Measurements from ENCODE around the gene NHLH1.

Gene NHLH1

DNA sequence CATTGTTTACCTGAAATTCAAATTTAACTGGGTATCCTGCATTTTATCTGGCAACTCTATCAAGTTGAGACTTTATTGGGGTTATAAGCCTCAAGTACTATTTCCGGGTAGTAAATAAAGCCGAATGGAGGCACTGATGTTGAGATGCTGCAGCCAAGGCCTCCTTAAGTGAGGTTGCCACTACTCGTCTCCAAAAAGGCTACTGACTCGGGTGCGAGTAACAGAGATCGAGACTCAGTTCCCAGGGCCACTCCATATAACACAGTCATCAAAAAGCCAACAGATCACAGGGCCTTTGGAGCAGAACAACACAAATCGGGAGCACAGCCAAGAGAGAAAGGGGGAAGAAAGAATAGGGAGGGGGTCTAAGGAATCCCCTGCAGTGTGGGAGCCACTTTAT lies 24.3 kb upstream of the NHLH1 start:
- H3K9me3 ChIP-seq (ENCODE audit: control insufficient read depth, low read length), result no peaks in the 10 kb centered on the region
- H3K4me1 ChIP-seq (ENCODE audit: control insufficient read depth, insufficient read depth, low read length), result peaks cover 5% of the 10 kb centered on the region
- 2% methylated on average over 7 of the region's 7 CpGs for WGBS, 2 experiments
- peak overlapping the region; percentile 89 for H3K4me3 ChIP-seq (ENCODE audit: insufficient read depth, low read depth, low read length)
- peak overlapping the region; percentile 48 for H3K27ac ChIP-seq (ENCODE audit: insufficient read depth, low read depth, low read length, poor library complexity, severe bottlenecking)
- H3K27me3 ChIP-seq (ENCODE audit: control insufficient read depth, insufficient read depth, low read length, poor library complexity, severe bottlenecking), result no peaks in the 10 kb centered on the region
- H3K36me3 ChIP-seq (ENCODE audit: control insufficient read depth, insufficient read depth, low read length), result peaks cover 21% of the 10 kb centered on the region

GRCh38 chr1:160342953-160343869 lies 23.7 kb upstream of the NHLH1 start, which contains the start of the genes COPA and NCSTN:
Gene COPA, minus strand, starts transcription at chr1:160343250. Its CDS starts 80 bp downstream, at chr1:160343170.
Gene NCSTN, plus strand, starts transcription at chr1:160343383. Its CDS starts 14 bp downstream, at chr1:160343397.
- H3K36me3 ChIP-seq (ENCODE audit: control insufficient read depth, insufficient read depth, low read length), result peaks cover 26% of the 10 kb centered on the region
- WGBS, 2 experiments, result 0% methylated on average over 58 of the region's 58 CpGs
- H3K27ac ChIP-seq (ENCODE audit: insufficient read depth, low read depth, low read length, poor library complexity, severe bottlenecking), result peak within 1 kb of the TSS; percentile 48

GRCh38 chr1:160344241-160344640 lies 22.6 kb upstream of the NHLH1 start:
- Histone ChIP-seq H3K27me3 (ENCODE audit: control insufficient read depth, insufficient read depth, low read length, poor library complexity, severe bottlenecking) (no peaks in the 10 kb centered on the region), H3K36me3 (ENCODE audit: control insufficient read depth, insufficient read depth, low read length) (peaks cover 29% of the 10 kb centered on the region), H3K4me1 (ENCODE audit: control insufficient read depth, insufficient read depth, low read length) (peaks cover 5% of the 10 kb centered on the region), H3K9me3 (ENCODE audit: control insufficient read depth, low read length) (no peaks in the 10 kb centered on the region), H3K27ac (ENCODE audit: insufficient read depth, low read depth, low read length, poor library complexity, severe bottlenecking) (no peak overlapping the region), H3K4me3 (ENCODE audit: insufficient read depth, low read depth, low read length) (peak overlapping the region; percentile 89)
- 81 to 88% methylated on average over 2 to 3 of the region's 3 CpGs for WGBS, 2 experiments

More at GRCh38 chr1:160342953-160343869, 23.7 kb upstream of the NHLH1 start, which contains the start of the genes COPA and NCSTN:
- peaks cover 5% of the 10 kb centered on the region for H3K4me1 ChIP-seq (ENCODE audit: control insufficient read depth, insufficient read depth, low read length)
- no peaks in the 10 kb centered on the region for H3K9me3 ChIP-seq (ENCODE audit: control insufficient read depth, low read length)
- peak within 1 kb of the TSS; percentile 89 for H3K4me3 ChIP-seq (ENCODE audit: insufficient read depth, low read depth, low read length)
- H3K27me3 ChIP-seq (ENCODE audit: control insufficient read depth, insufficient read depth, low read length, poor library complexity, severe bottlenecking), result no peaks in the 10 kb centered on the region

DNA sequence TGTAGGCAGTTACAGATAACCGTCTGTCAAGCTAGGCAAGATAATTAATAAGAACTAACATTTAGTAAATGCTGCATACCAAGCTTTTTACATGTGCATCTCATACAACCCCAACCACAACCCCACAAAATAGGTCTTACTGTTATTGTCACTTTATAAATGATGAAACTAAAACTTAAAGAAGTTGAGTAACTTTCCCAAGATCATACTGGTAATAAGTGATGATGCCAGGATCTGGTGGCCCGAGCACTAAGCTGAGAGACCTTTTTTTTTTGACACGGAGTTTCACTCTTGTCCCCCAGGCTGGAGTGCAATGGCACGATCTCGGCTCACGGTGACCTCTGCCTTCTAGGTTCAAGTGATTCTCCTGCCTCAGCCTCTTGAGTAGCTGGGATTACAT lies 21.9 kb upstream of the NHLH1 start:
- Histone ChIP-seq H3K36me3 (ENCODE audit: control insufficient read depth, insufficient read depth, low read length) (peaks cover 29% of the 10 kb centered on the region), H3K4me3 (ENCODE audit: insufficient read depth, low read depth, low read length) (no peak overlapping the region)
- WGBS, 2 experiments, result 95 to 96% methylated on average over 6 of the region's 6 CpGs

GRCh38 chr1:160346463-160346862 lies 20.4 kb upstream of the NHLH1 start:
- Histone ChIP-seq H3K4me3 (ENCODE audit: insufficient read depth, low read depth, low read length) (no peak overlapping the region), H3K27ac (ENCODE audit: insufficient read depth, low read depth, low read length, poor library complexity, severe bottlenecking) (no peak overlapping the region), H3K9me3 (ENCODE audit: control insufficient read depth, low read length) (no peaks in the 10 kb centered on the region), H3K4me1 (ENCODE audit: control insufficient read depth, insufficient read depth, low read length) (peaks cover 5% of the 10 kb centered on the region), H3K36me3 (ENCODE audit: control insufficient read depth, insufficient read depth, low read length) (peaks cover 42% of the 10 kb centered on the region), H3K27me3 (ENCODE audit: control insufficient read depth, insufficient read depth, low read length, poor library complexity, severe bottlenecking) (no peaks in the 10 kb centered on the region)
- WGBS, 2 experiments, result 96% methylated on average over 10 of the region's 10 CpGs

More for the DNA sequence above, 21.9 kb upstream of the NHLH1 start:
- no peaks in the 10 kb centered on the region for H3K27me3 ChIP-seq (ENCODE audit: control insufficient read depth, insufficient read depth, low read length, poor library complexity, severe bottlenecking)
- no peak overlapping the region for H3K27ac ChIP-seq (ENCODE audit: insufficient read depth, low read depth, low read length, poor library complexity, severe bottlenecking)
- H3K4me1 ChIP-seq (ENCODE audit: control insufficient read depth, insufficient read depth, low read length), result peaks cover 5% of the 10 kb centered on the region
- no peaks in the 10 kb centered on the region for H3K9me3 ChIP-seq (ENCODE audit: control insufficient read depth, low read length)

DNA sequence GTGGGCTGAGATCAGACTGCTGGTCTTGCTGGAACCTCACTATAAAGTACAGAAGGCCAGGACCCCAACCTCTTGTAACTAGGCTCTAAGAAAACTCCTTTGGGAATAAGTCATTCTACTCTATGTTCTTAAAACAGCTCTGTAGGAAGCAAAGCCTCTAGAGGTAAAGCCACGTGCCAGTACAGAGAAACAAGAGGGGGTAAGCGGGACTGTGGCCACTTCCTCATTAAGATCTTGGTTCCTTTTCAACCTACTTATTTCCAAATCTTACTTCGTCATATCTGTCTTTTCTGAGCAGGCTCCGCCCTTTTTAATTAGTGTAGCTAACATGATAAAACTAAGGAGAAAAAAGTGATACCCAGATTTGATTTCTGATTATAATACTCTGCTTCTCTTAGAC lies 19.9 kb upstream of the NHLH1 start:
- Histone ChIP-seq H3K4me1 (ENCODE audit: control insufficient read depth, insufficient read depth, low read length) (peaks cover 5% of the 10 kb centered on the region), H3K27ac (ENCODE audit: insufficient read depth, low read depth, low read length, poor library complexity, severe bottlenecking) (no peak overlapping the region), H3K9me3 (ENCODE audit: control insufficient read depth, low read length) (no peaks in the 10 kb centered on the region), H3K4me3 (ENCODE audit: insufficient read depth, low read depth, low read length) (no peak overlapping the region), H3K36me3 (ENCODE audit: control insufficient read depth, insufficient read depth, low read length) (peaks cover 44% of the 10 kb centered on the region), H3K27me3 (ENCODE audit: control insufficient read depth, insufficient read depth, low read length, poor library complexity, severe bottlenecking) (no peaks in the 10 kb centered on the region)
- 69 to 73% methylated on average over 4 of the region's 4 CpGs for WGBS, 2 experiments

DNA sequence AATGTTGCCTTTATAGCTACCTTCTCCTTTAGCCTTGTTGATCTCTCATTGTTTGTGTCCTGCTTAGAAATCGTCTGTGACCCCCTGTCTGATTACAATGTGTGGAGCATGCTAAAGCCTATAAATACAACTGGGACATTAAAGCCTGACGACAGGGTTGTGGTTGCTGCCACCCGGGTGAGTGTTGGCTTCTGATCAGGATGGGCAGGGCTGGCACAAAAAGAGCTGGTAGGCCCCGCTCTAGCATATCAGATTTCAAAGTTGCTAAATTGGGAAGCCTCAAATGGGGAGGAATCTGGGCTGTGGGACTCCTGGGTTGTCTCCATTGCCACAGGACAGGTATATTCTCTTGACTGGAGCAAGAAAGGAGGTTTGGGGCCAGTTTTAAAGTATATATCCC lies 15.2 kb upstream of the NHLH1 start:
- WGBS, 2 experiments, result 91 to 98% methylated on average over 4 of the region's 4 CpGs
- H3K4me1 ChIP-seq (ENCODE audit: control insufficient read depth, insufficient read depth, low read length), result no peaks in the 10 kb centered on the region
- no peaks in the 10 kb centered on the region for H3K9me3 ChIP-seq (ENCODE audit: control insufficient read depth, low read length)
- no peaks in the 10 kb centered on the region for H3K27me3 ChIP-seq (ENCODE audit: control insufficient read depth, insufficient read depth, low read length, poor library complexity, severe bottlenecking)
- H3K4me3 ChIP-seq (ENCODE audit: insufficient read depth, low read depth, low read length), result no peak overlapping the region
- no peak overlapping the region for H3K27ac ChIP-seq (ENCODE audit: insufficient read depth, low read depth, low read length, poor library complexity, severe bottlenecking)
- H3K36me3 ChIP-seq (ENCODE audit: control insufficient read depth, insufficient read depth, low read length), result peaks cover 79% of the 10 kb centered on the region

DNA sequence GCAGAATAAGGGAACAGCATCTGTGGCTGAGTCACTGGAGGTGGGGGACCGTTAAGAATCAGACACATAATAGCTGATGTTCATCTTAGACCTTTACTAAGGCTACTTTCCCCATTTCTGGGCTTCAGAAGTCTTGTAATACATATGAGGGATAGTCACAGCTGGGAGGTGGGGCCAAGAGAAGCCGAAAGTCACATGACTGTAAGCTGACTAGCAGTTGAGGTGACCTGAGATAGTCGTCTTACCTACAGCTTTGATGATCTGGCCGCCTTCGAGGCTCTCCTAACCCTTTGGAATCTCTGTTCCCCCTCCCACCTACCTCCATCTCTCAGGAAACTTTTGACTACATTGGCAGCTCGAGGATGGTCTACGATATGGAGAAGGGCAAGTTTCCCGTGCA lies 14.3 kb upstream of the NHLH1 start:
- H3K27me3 ChIP-seq (ENCODE audit: control insufficient read depth, insufficient read depth, low read length, poor library complexity, severe bottlenecking), result no peaks in the 10 kb centered on the region
- peaks cover 84% of the 10 kb centered on the region for H3K36me3 ChIP-seq (ENCODE audit: control insufficient read depth, insufficient read depth, low read length)
- no peak overlapping the region for H3K4me3 ChIP-seq (ENCODE audit: insufficient read depth, low read depth, low read length)
- no peak overlapping the region for H3K27ac ChIP-seq (ENCODE audit: insufficient read depth, low read depth, low read length, poor library complexity, severe bottlenecking)
- H3K4me1 ChIP-seq (ENCODE audit: control insufficient read depth, insufficient read depth, low read length), result no peaks in the 10 kb centered on the region
- no peaks in the 10 kb centered on the region for H3K9me3 ChIP-seq (ENCODE audit: control insufficient read depth, low read length)
- 92 to 93% methylated on average over 8 of the region's 8 CpGs for WGBS, 2 experiments

- WGBS, 2 experiments, result 93 to 95% methylated on average over 2 of the region's 2 CpGs
- H3K4me1 ChIP-seq (ENCODE audit: control insufficient read depth, insufficient read depth, low read length), result no peaks in the 10 kb centered on the region
- no peak overlapping the region for H3K27ac ChIP-seq (ENCODE audit: insufficient read depth, low read depth, low read length, poor library complexity, severe bottlenecking)
- H3K36me3 ChIP-seq (ENCODE audit: control insufficient read depth, insufficient read depth, low read length), result peaks cover 82% of the 10 kb centered on the region
- H3K9me3 ChIP-seq (ENCODE audit: control insufficient read depth, low read length), result no peaks in the 10 kb centered on the region
- no peak overlapping the region for H3K4me3 ChIP-seq (ENCODE audit: insufficient read depth, low read depth, low read length)
- H3K27me3 ChIP-seq (ENCODE audit: control insufficient read depth, insufficient read depth, low read length, poor library complexity, severe bottlenecking), result no peaks in the 10 kb centered on the region
Observed at GRCh38 chr1:160353223-160353622, 13.6 kb upstream of the NHLH1 start.

GRCh38 chr1:160354388-160354985 lies 12.4 kb upstream of the NHLH1 start:
- Histone ChIP-seq H3K27ac (ENCODE audit: insufficient read depth, low read depth, low read length, poor library complexity, severe bottlenecking) (no peak overlapping the region), H3K27me3 (ENCODE audit: control insufficient read depth, insufficient read depth, low read length, poor library complexity, severe bottlenecking) (no peaks in the 10 kb centered on the region), H3K9me3 (ENCODE audit: control insufficient read depth, low read length) (no peaks in the 10 kb centered on the region), H3K4me3 (ENCODE audit: insufficient read depth, low read depth, low read length) (no peak overlapping the region), H3K36me3 (ENCODE audit: control insufficient read depth, insufficient read depth, low read length) (peaks cover 71% of the 10 kb centered on the region), H3K4me1 (ENCODE audit: control insufficient read depth, insufficient read depth, low read length) (no peaks in the 10 kb centered on the region)
- 67 to 69% methylated on average over 5 of the region's 5 CpGs for WGBS, 2 experiments

Data from ectodermal cell (in vitro differentiated cells).